Parathyroid adenoma (tissue), 2 donors: Measurements from ENCODE around the gene C2CD5.
"Not testable (repeated sequence)": the region's sequence is repeated elsewhere in the genome, so short reads cannot be mapped to it uniquely, and the experiment has no call there.

Source experiments
- H2AFZ ChIP-seq: fragments of 300-600 bp; sonication (generic); one replicate; pipeline ENCODE4 v1.7.0; 2017; ENCODE audit warnings: antibody characterized with exemption, mild to moderate bottlenecking
- H3K27ac ChIP-seq: fragments of 300-600 bp; sonication (generic); one replicate; pipeline ENCODE4 v1.7.0; 2017
- H3K27me3 ChIP-seq: fragments of 300-600 bp; sonication (generic); one replicate; pipeline ENCODE4 v1.7.0; 2017; ENCODE audit warnings: low read length; ENCODE audit not compliant: control insufficient read depth, insufficient read depth
- H3K36me3 ChIP-seq: fragments of 300-600 bp; sonication (generic); one replicate; pipeline ENCODE4 v1.7.0; 2017; ENCODE audit warnings: low read length; ENCODE audit not compliant: control insufficient read depth, insufficient read depth
- H3K4me1 ChIP-seq: fragments of 300-600 bp; sonication (generic); one replicate; pipeline ENCODE4 v1.7.0; 2017; ENCODE audit warnings: control low read depth
- H3K4me2 ChIP-seq: fragments of 300-600 bp; sonication (generic); one replicate; pipeline ENCODE4 v1.7.0; 2017; ENCODE audit warnings: low read length
- H3K4me3 ChIP-seq: fragments of 300-600 bp; sonication (generic); one replicate; pipeline ENCODE4 v1.7.0; 2017; ENCODE audit warnings: low read depth, low read length
- H3K79me2 ChIP-seq: fragments of 300-600 bp; sonication (generic); one replicate; pipeline ENCODE4 v1.7.0; 2017; ENCODE audit warnings: control low read depth
- H3K9ac ChIP-seq: fragments of 300-600 bp; sonication (generic); one replicate; pipeline ENCODE4 v1.7.0; 2017; ENCODE audit warnings: mild to moderate bottlenecking
- H3K9me3 ChIP-seq: fragments of 300-600 bp; sonication (generic); one replicate; pipeline ENCODE4 v1.7.0; 2017; ENCODE audit warnings: low read length; ENCODE audit not compliant: control insufficient read depth
- TF ChIP-seq, protein P1 (sequence below): fragments of 300-600 bp; sonication (generic); IDR thresholded peaks from one replicate; pipeline ENCODE4 v1.7.0; 2017; ENCODE audit warnings: antibody characterized with exemption, mild to moderate bottlenecking
- donor health status: primary hyperparathyroidism.

Gene C2CD5

DNA sequence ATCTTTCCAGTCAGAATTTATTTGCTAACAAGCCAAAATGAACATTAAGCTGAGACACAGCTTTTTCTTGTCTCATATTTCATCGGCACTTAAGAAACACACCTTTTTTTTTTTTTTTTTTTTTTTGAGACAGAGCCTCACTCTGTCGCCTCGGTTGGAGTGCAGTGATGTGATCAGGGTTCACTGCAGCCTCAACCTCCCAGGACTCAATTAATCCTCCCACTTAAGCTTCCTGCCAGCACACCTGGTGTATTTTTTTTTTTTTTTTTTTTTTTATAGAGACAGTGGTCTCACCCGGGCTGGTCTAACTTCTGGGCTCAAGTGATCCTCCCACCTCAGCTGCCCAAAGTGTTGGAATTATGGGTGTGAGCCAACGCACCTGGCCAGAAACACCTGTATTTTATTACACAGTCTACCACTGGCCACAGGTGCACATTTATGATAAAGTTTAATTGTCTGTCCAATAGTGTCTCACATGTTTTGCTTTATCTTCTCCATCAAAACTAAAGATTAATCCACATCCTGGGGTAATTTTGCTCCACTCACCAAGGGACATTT lies 62.7 kb downstream of the C2CD5 start:
- no peak overlapping the region for H3K4me3 ChIP-seq
- no peaks in the 10 kb centered on the region for H3K4me1 ChIP-seq
- H3K27ac ChIP-seq: no peak overlapping the region
- TF ChIP-seq, protein P1, sequence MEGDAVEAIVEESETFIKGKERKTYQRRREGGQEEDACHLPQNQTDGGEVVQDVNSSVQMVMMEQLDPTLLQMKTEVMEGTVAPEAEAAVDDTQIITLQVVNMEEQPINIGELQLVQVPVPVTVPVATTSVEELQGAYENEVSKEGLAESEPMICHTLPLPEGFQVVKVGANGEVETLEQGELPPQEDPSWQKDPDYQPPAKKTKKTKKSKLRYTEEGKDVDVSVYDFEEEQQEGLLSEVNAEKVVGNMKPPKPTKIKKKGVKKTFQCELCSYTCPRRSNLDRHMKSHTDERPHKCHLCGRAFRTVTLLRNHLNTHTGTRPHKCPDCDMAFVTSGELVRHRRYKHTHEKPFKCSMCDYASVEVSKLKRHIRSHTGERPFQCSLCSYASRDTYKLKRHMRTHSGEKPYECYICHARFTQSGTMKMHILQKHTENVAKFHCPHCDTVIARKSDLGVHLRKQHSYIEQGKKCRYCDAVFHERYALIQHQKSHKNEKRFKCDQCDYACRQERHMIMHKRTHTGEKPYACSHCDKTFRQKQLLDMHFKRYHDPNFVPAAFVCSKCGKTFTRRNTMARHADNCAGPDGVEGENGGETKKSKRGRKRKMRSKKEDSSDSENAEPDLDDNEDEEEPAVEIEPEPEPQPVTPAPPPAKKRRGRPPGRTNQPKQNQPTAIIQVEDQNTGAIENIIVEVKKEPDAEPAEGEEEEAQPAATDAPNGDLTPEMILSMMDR: no peak
- H3K9me3 ChIP-seq: no peaks in the 10 kb centered on the region
- H2AFZ ChIP-seq: no peak overlapping the region
- no peak overlapping the region for H3K4me2 ChIP-seq
- H3K36me3 ChIP-seq: no peaks in the 10 kb centered on the region
- H3K27me3 ChIP-seq: no peaks in the 10 kb centered on the region
- no peaks in the 10 kb centered on the region for H3K79me2 ChIP-seq
- H3K9ac ChIP-seq: no peak overlapping the region

DNA sequence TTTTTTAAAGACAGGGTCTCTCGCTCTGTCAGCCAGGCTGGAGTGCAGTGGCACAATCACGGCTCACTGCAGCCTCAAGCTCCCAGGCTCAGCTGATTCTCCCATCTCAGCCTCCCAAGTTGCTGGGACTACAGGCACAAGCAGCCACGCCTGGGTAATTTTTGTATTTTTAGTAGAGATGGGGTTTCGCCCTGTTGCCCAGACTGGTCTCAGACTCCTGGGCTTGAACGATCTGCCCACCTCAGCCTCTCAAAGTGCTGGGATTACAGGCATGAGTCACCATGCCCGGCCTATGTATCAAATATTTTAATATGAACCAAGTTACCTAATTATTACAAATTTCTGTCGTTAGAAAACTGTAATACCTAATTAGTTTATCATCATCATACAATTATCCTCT lies 63.5 kb downstream of the C2CD5 start:
- not testable (repeated sequence) for H3K9ac ChIP-seq, H3K27me3 ChIP-seq, H3K4me3 ChIP-seq, H3K36me3 ChIP-seq, H3K9me3 ChIP-seq, H3K27ac ChIP-seq, H2AFZ ChIP-seq, H3K4me2 ChIP-seq, H3K4me1 ChIP-seq, H3K79me2 ChIP-seq

DNA sequence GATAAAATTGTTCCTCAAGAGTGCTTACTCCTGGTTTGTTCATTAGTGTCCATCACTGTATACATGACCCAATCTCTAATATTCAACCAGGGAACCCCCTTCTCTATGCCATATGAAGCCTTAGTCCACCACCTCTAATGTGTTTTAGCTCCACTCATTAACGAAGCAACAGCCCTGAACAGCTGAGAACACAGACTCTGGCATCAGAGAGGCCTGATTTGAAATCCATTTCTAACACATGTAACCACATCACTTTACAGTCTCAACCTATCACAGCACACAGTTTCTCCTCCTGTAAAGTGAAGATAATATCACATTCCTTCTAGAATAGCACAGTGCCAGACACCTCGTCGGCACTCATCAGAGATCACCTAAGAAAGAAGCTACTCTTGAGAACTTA lies 64.3 kb downstream of the C2CD5 start:
- H2AFZ ChIP-seq: no peak overlapping the region
- TF ChIP-seq, protein P1: no peak
- no peak overlapping the region for H3K9ac ChIP-seq
- H3K27me3 ChIP-seq: no peaks in the 10 kb centered on the region
- H3K36me3 ChIP-seq: no peaks in the 10 kb centered on the region
- H3K4me2 ChIP-seq: no peak overlapping the region
- H3K27ac ChIP-seq: no peak overlapping the region
- H3K4me3 ChIP-seq: no peak overlapping the region
- no peaks in the 10 kb centered on the region for H3K9me3 ChIP-seq
- no peaks in the 10 kb centered on the region for H3K4me1 ChIP-seq
- no peaks in the 10 kb centered on the region for H3K79me2 ChIP-seq

DNA sequence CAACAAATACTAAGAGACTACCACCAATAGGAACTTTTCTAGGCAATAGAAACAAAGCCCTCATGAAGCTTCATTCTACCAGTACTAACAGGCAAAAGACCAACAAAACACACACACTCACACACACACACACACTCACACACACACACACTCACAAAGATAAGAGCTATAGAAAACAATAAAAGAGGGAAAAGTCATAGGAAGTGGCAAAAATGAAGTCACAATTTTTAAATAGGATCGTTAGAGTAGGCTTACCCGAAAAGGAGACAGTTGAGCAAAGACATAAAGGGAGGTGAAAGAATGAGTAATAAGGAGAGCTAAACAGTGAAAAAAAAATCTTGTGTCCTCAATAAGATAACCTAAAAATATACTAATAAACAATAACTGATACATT lies 66.5 kb downstream of the C2CD5 start:
- H3K9ac ChIP-seq: no peak overlapping the region
- H3K9me3 ChIP-seq: no peaks in the 10 kb centered on the region
- H3K27ac ChIP-seq: no peak overlapping the region
- H3K79me2 ChIP-seq: no peaks in the 10 kb centered on the region
- no peak overlapping the region for H3K4me3 ChIP-seq
- H3K4me2 ChIP-seq: no peak overlapping the region
- H3K36me3 ChIP-seq: no peaks in the 10 kb centered on the region
- no peaks in the 10 kb centered on the region for H3K4me1 ChIP-seq
- H2AFZ ChIP-seq: no peak overlapping the region
- TF ChIP-seq, protein P1: no peak
- H3K27me3 ChIP-seq: no peaks in the 10 kb centered on the region

DNA sequence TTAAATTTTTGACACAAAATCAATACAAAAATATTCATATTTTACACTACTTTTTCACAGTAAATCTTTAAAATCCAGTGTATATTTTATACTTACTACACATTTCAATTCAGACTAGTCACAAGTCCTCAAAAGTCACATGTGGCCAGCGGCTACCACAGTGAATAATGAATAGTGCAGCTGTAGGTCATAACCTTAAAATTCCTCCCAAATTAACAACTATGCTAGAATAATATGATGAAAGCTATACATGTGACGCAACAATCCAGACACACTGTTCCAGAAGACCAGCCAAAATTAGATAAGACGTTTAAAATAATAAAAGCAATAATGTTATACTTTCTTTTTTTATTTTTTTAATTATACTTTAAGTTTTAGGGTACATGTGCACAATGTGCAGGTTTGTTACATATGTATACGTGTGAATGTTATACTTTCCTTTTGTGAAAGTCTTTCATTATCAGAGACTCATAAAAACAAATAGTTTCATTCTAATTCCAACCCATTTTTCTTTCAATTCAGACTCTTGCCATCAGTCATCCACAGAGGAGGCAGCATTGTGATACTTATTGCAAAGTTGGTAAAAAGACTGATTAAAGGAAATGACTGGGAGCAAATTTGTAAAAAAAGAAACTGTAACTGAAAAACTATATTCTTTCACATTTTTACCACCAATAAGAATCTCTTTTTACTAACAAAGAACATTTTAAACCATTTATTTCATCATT lies 67.0 kb downstream of the C2CD5 start:
- Histone ChIP-seq H3K27me3 (no peaks in the 10 kb centered on the region), H3K9ac (no peak overlapping the region), H3K4me2 (no peak overlapping the region), H3K36me3 (no peaks in the 10 kb centered on the region), H3K4me3 (no peak overlapping the region), H3K9me3 (no peaks in the 10 kb centered on the region), H2AFZ (no peak overlapping the region), H3K27ac (no peak overlapping the region), H3K79me2 (no peaks in the 10 kb centered on the region), H3K4me1 (no peaks in the 10 kb centered on the region)
- TF ChIP-seq, protein P1: no peak
